ENCODE measurements around the gene C8G. TPM values are rescaled to one million over a fixed set of nuclear protein-coding genes. Genes with fewer than 3 reads are reported as not detected.

Gene C8G
- total RNA-seq, 4 donors from 2014 or later = 24.9 to 148 (median 66.2) TPM; not detected in 1

GRCh38 chr9:136994180-136994887, 49.3 kb downstream of the C8G start:
- no peak overlapping the region for H3K27ac ChIP-seq
- peaks cover 3 to 50% (median 29%) of the 10 kb centered on the region in 4 donors for H3K4me1 ChIP-seq
- TF ChIP-seq, protein P1, sequence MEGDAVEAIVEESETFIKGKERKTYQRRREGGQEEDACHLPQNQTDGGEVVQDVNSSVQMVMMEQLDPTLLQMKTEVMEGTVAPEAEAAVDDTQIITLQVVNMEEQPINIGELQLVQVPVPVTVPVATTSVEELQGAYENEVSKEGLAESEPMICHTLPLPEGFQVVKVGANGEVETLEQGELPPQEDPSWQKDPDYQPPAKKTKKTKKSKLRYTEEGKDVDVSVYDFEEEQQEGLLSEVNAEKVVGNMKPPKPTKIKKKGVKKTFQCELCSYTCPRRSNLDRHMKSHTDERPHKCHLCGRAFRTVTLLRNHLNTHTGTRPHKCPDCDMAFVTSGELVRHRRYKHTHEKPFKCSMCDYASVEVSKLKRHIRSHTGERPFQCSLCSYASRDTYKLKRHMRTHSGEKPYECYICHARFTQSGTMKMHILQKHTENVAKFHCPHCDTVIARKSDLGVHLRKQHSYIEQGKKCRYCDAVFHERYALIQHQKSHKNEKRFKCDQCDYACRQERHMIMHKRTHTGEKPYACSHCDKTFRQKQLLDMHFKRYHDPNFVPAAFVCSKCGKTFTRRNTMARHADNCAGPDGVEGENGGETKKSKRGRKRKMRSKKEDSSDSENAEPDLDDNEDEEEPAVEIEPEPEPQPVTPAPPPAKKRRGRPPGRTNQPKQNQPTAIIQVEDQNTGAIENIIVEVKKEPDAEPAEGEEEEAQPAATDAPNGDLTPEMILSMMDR (IDR thresholded peaks at IDR 0.05) = no peak
- TF ChIP-seq POLR2A (IDR thresholded peaks at IDR 0.05) = no peak
- H3K9me3 ChIP-seq = no peaks in the 10 kb centered on the region
- no peak overlapping the region for H3K4me3 ChIP-seq
- no peaks in the 10 kb centered on the region for H3K27me3 ChIP-seq
- DNase-seq = no peak
- peaks cover 0 to 7% (median 0%) of the 10 kb centered on the region in 3 donors for H3K36me3 ChIP-seq

DNA sequence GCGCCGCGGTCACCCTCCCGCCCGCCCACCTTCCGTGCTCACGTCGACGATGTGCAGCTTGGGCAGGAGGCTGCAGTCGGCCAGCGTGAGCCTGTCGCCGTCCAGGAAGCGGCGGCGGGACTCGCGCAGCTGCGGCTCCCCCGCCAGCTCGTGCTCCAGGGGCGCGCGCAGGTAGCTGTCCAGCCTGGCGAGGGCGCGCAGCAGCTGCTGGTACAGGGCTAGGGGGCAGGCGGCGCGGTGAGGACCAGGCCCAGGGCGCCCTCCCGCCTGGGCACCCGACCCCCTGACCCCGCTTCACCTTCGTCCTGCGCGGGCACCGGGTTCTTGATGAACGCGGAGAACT, 49.8 kb downstream of the C8G start:
- no peak for TF ChIP-seq POLR2A (IDR thresholded peaks at IDR 0.05)
- TF ChIP-seq, protein P1 (IDR thresholded peaks at IDR 0.05) = no peak
- H3K4me1 ChIP-seq = peaks cover 3 to 50% (median 29%) of the 10 kb centered on the region in 4 donors
- H3K36me3 ChIP-seq = peaks cover 0 to 7% (median 0%) of the 10 kb centered on the region in 3 donors
- DNase-seq = no peak
- no peak overlapping the region for H3K27ac ChIP-seq
- no peaks in the 10 kb centered on the region for H3K27me3 ChIP-seq
- H3K4me3 ChIP-seq = peak overlapping the region in 1 of 4 donors; percentile 12
- H3K9me3 ChIP-seq = no peaks in the 10 kb centered on the region

DNA sequence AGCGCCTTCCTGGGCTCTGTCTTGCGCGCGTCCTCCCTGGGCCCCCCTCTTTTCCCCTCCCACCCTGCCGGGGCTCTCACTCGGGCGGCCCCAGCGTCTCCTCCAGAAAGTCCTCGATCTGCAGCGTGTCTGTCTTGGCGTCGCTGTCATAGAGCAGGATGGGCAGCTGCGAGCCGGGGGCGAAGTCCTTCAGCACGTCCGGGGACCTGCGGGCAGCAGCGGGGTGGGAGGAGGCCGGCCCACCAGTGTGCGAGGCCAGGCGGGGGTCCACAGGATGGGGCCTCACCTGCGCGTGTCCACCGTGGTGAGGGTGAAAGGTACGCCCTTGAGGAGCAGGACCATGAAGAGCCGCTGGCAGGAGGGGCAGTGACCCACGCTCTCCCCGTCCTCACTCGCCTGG, 50.3 kb downstream of the C8G start:
- Histone ChIP-seq H3K4me3 (peak overlapping the region in 1 of 4 donors; percentile 12), H3K9me3 (no peaks in the 10 kb centered on the region), H3K4me1 (peaks cover 3 to 50% (median 29%) of the 10 kb centered on the region in 4 donors), H3K27ac (peak overlapping the region in 1 of 4 donors; percentile 69), H3K36me3 (peaks cover 0 to 7% (median 0%) of the 10 kb centered on the region in 3 donors), H3K27me3 (no peaks in the 10 kb centered on the region)
- TF ChIP-seq POLR2A (IDR thresholded peaks at IDR 0.05) = no peak
- TF ChIP-seq, protein P1 (IDR thresholded peaks at IDR 0.05) = no peak
- DNase-seq = no peak

- no peak for DNase-seq
- TF ChIP-seq, protein P1 (IDR thresholded peaks at IDR 0.05) = no peak
- TF ChIP-seq POLR2A (IDR thresholded peaks at IDR 0.05) = no peak
- Histone ChIP-seq H3K27me3 (no peaks in the 10 kb centered on the region), H3K36me3 (peaks cover 0 to 7% (median 0%) of the 10 kb centered on the region in 3 donors), H3K4me3 (peak overlapping the region in 1 of 4 donors; percentile 33), H3K27ac (peak overlapping the region; percentile 23 to 76 (median 64)), H3K9me3 (no peaks in the 10 kb centered on the region), H3K4me1 (peaks cover 3 to 50% (median 29%) of the 10 kb centered on the region in 4 donors)
Measured at GRCh38 chr9:136995772-136996311, 50.8 kb downstream of the C8G start.

Other genes with a start within 250 kb of the C8G start
- 1 to 10 TPM in 3 of 4 donors, under 1 TPM in 1; 0.70 to 5.8 (median 2.6) TPM for gene DIPK1B, start 232.7 kb upstream of the C8G start, total RNA-seq
- 10 to 100 TPM in 1 of 4 donors, 1 to 10 TPM in 3; 1.1 to 28.1 (median 4.4) TPM for gene LCN10, start 202.3 kb upstream of the C8G start, total RNA-seq
- 10 to 100 TPM in 1 of 4 donors, 1 to 10 TPM in 3; 4.7 to 17.3 (median 5.6) TPM for gene LCN6, start 196.7 kb upstream of the C8G start, total RNA-seq
- not detected for gene LCN8, start 187.0 kb upstream of the C8G start, total RNA-seq
- gene LCN15, start 180.7 kb upstream of the C8G start, total RNA-seq = 1 to 10 TPM in 2 of 4 donors, not detected in 2; 1.5 to 9.3 TPM
- gene TMEM141, start 153.9 kb upstream of the C8G start, total RNA-seq = 100 to 1,000 TPM in 3 of 4 donors, 10 to 100 TPM in 1; 52.0 to 240 (median 187) TPM
- 10 to 100 TPM; 16.6 to 69.9 (median 46.0) TPM for gene CCDC183, start 148.9 kb upstream of the C8G start, total RNA-seq
- 100 to 1,000 TPM in 3 of 4 donors, 10 to 100 TPM in 1; 98.4 to 187 (median 134) TPM for gene RABL6, start 137.3 kb upstream of the C8G start, total RNA-seq
- 10 to 100 TPM in 2 of 4 donors, 1 to 10 TPM in 2; 4.1 to 17.4 (median 9.2) TPM for gene AJM1, start 102.8 kb upstream of the C8G start, total RNA-seq
- 100 to 1,000 TPM in 2 of 4 donors, 10 to 100 TPM in 2; 66.0 to 120 (median 96.5) TPM for gene PHPT1, start 95.8 kb upstream of the C8G start, total RNA-seq
- gene MAMDC4, start 92.9 kb upstream of the C8G start, total RNA-seq = 10 to 100 TPM; 30.8 to 50.4 (median 41.4) TPM
- 100 to 1,000 TPM; 299 to 676 (median 475) TPM for gene EDF1, start 78.9 kb upstream of the C8G start, total RNA-seq
- 10 to 100 TPM; 17.5 to 75.1 (median 22.2) TPM for gene TRAF2, start 58.7 kb upstream of the C8G start, total RNA-seq
- gene FBXW5, start 505 bp upstream of the C8G start, total RNA-seq = 100 to 1,000 TPM; 247 to 470 (median 336) TPM
- gene LCN12, start 7.0 kb downstream of the C8G start, total RNA-seq = 1 to 10 TPM in 3 of 4 donors, not detected in 1; 1.8 to 8.7 (median 7.9) TPM
- 10 to 100 TPM in 2 of 4 donors, 1 to 10 TPM in 2; 1.2 to 21.5 (median 7.8) TPM for gene PTGDS, start 32.3 kb downstream of the C8G start, total RNA-seq
- gene LCNL1, start 37.8 kb downstream of the C8G start, total RNA-seq = under 1 TPM in 2 of 4 donors, not detected in 2; 0.28 to 0.83 TPM
- gene PAXX, start 47.2 kb downstream of the C8G start, total RNA-seq = 10 to 100 TPM; 52.3 to 92.4 (median 63.0) TPM
- gene CLIC3, start 51.3 kb downstream of the C8G start, total RNA-seq = 1 to 10 TPM in 1 of 4 donors, not detected in 3; 3.3 TPM
- 10 to 100 TPM; 46.4 to 69.0 (median 49.0) TPM for gene ABCA2, start 83.0 kb downstream of the C8G start, total RNA-seq
- gene FUT7, start 86.8 kb downstream of the C8G start, total RNA-seq = not detected
- 100 to 1,000 TPM in 2 of 4 donors, 10 to 100 TPM in 2; 54.2 to 106 (median 83.8) TPM for gene NPDC1, start 100.9 kb downstream of the C8G start, total RNA-seq
- 10 to 100 TPM in 3 of 4 donors, 1 to 10 TPM in 1; 5.0 to 53.8 (median 28.9) TPM for gene ENTPD2, start 108.8 kb downstream of the C8G start, total RNA-seq
- 10 to 100 TPM in 1 of 4 donors, 1 to 10 TPM in 3; 5.6 to 12.4 (median 7.9) TPM for gene SAPCD2, start 125.3 kb downstream of the C8G start, total RNA-seq
- 10 to 100 TPM in 1 of 4 donors, 1 to 10 TPM in 3; 4.9 to 15.7 (median 6.6) TPM for gene UAP1L1, start 132.3 kb downstream of the C8G start, total RNA-seq
- 10 to 100 TPM; 42.7 to 74.7 (median 61.0) TPM for gene MAN1B1, start 141.7 kb downstream of the C8G start, total RNA-seq
- 100 to 1,000 TPM in 1 of 4 donors, 10 to 100 TPM in 3; 44.7 to 177 (median 76.7) TPM for gene DPP7, start 169.5 kb downstream of the C8G start, total RNA-seq
- gene GRIN1, start 193.9 kb downstream of the C8G start, total RNA-seq = not detected
- 10 to 100 TPM; 14.5 to 45.7 (median 34.1) TPM for gene LRRC26, start 224.8 kb downstream of the C8G start, total RNA-seq
- not detected for gene TMEM210, start 226.8 kb downstream of the C8G start, total RNA-seq
- 100 to 1,000 TPM in 2 of 4 donors, 10 to 100 TPM in 2; 37.7 to 118 (median 78.7) TPM for gene ANAPC2, start 243.3 kb downstream of the C8G start, total RNA-seq
- gene SSNA1, start 243.4 kb downstream of the C8G start, total RNA-seq = 10 to 100 TPM; 58.6 to 82.0 (median 71.6) TPM